HepG2 (cell line): ENCODE results near the gene TCN2. TPM values are rescaled to one million over a fixed set of nuclear protein-coding genes. Genes with fewer than 3 reads are reported as not detected.

ENCODE experiments used
- IKZF4 ChIP-seq: sonication (generic); formaldehyde crosslinking; IDR thresholded peaks from 2 replicates; pipeline ENCODE4 v1.5.1; 2020; ENCODE audit warnings: borderline replicate concordance, mild to moderate bottlenecking, low read depth, missing genetic modification reagents; ENCODE audit errors: not compliant biosample characterization
- RAD51 ChIP-seq: fragments of 450-650 bp; IDR thresholded peaks from 2 replicates; pipeline ENCODE4 v1.6.1; 2016; ENCODE audit warnings: borderline replicate concordance
- TCF12 ChIP-seq, 2 experiments: fragments of 450-650 bp in 1 of 2; sonication (generic) in 1 of 2; formaldehyde crosslinking in 1 of 2; IDR thresholded peaks; 2 replicates each; pipeline versions ENCODE4 v1.6.1 to v1.8.0; 2017 to 2022; ENCODE audit warnings: antibody characterized with exemption in 1 of 2, mild to moderate bottlenecking in 1 of 2, missing genetic modification reagents in 1 of 2, moderate library complexity in 1 of 2
- ZNF543 ChIP-seq: sonication (generic); formaldehyde crosslinking; IDR thresholded peaks from 2 replicates; pipeline ENCODE4 v1.4.0; 2020; ENCODE audit warnings: mild to moderate bottlenecking, missing genetic modification reagents
- ZNF577 ChIP-seq: sonication (generic); formaldehyde crosslinking; IDR thresholded peaks from 2 replicates; pipeline ENCODE4 v1.4.0; 2020; ENCODE audit warnings: mild to moderate bottlenecking, low read depth, missing genetic modification reagents, borderline replicate concordance
- ZNF589 ChIP-seq: sonication (generic); formaldehyde crosslinking; conservative IDR thresholded peaks from 2 replicates; pipeline ENCODE4 v1.8.0; 2022; ENCODE audit warnings: mild to moderate bottlenecking, moderate library complexity, missing genetic modification reagents
- ZSCAN21 ChIP-seq: sonication (generic); formaldehyde crosslinking; IDR thresholded peaks from 2 replicates; pipeline ENCODE4 v1.8.0; 2022; ENCODE audit warnings: mild to moderate bottlenecking, missing genetic modification reagents, moderate library complexity, borderline replicate concordance
- ZSCAN29 ChIP-seq: sonication (generic); formaldehyde crosslinking; conservative IDR thresholded peaks from 2 replicates; pipeline ENCODE4 v1.4.0; 2020; ENCODE audit warnings: mild to moderate bottlenecking, missing genetic modification reagents
- polyA plus RNA-seq, 8 experiments: library from polyadenylated mRNA; depleted of rRNA in 3 of 8; stranded (reverse) in 7 of 8; unstranded in 1 of 8; fragments of >200 nt; fragmentation: Illumina TruSeq in 4 of 8; extraction: Trizol in 4 of 8; gene quantifications; 2 replicates each; pipeline versions ENCODE4 v1.2.1 to v1.2.3, GENCODE V29; 2011 to 2016; ENCODE audit warnings: low read depth in 4 of 8, missing spikeins in 1 of 8, mixed read lengths in 1 of 8; ENCODE audit not compliant: insufficient read depth in 1 of 8
- total RNA-seq, 5 experiments: library from RNA; depleted of rRNA; stranded (reverse); fragments of >200 nt; fragmentation: Illumina TruSeq; extraction: Trizol; gene quantifications; 2 replicates each; pipeline ENCODE4 v1.2.3, GENCODE V29; 2016; ENCODE audit warnings: low read depth in 1 of 5
- TF ChIP-seq, protein P1 (sequence below), 2 experiments: fragments of 450-650 bp in 1 of 2; sonication (generic) in 1 of 2; formaldehyde crosslinking in 1 of 2; IDR thresholded peaks; 2 replicates each; pipeline versions ENCODE4 v1.6.1 to v1.8.0; 2016 to 2022; ENCODE audit warnings: antibody characterized with exemption in 1 of 2, mild to moderate bottlenecking in 1 of 2, missing genetic modification reagents in 1 of 2
- TF ChIP-seq, protein P2 (sequence below), 2 experiments: sonication (generic) in 1 of 2; formaldehyde crosslinking in 1 of 2; IDR thresholded peaks; 2 replicates each; pipeline versions ENCODE4 v1.5.1 to v1.6.1; 2011 to 2020; ENCODE audit warnings: borderline replicate concordance in 1 of 2, low read depth in 1 of 2, low read length in 1 of 2, mild to moderate bottlenecking in 1 of 2, missing genetic modification reagents in 1 of 2, moderate library complexity in 1 of 2
- TF ChIP-seq, protein P3 (sequence below): fragments of 450-650 bp; IDR thresholded peaks from 2 replicates; pipeline ENCODE4 v1.6.1; 2017; ENCODE audit warnings: mild to moderate bottlenecking

TCN2 gene
- total and polyA plus RNA-seq, 2 of the 13 experiments (the other 11 are each of a cell fraction or from before 2014, with no cell fraction given), result 0.29 to 0.31 TPM

DNA sequence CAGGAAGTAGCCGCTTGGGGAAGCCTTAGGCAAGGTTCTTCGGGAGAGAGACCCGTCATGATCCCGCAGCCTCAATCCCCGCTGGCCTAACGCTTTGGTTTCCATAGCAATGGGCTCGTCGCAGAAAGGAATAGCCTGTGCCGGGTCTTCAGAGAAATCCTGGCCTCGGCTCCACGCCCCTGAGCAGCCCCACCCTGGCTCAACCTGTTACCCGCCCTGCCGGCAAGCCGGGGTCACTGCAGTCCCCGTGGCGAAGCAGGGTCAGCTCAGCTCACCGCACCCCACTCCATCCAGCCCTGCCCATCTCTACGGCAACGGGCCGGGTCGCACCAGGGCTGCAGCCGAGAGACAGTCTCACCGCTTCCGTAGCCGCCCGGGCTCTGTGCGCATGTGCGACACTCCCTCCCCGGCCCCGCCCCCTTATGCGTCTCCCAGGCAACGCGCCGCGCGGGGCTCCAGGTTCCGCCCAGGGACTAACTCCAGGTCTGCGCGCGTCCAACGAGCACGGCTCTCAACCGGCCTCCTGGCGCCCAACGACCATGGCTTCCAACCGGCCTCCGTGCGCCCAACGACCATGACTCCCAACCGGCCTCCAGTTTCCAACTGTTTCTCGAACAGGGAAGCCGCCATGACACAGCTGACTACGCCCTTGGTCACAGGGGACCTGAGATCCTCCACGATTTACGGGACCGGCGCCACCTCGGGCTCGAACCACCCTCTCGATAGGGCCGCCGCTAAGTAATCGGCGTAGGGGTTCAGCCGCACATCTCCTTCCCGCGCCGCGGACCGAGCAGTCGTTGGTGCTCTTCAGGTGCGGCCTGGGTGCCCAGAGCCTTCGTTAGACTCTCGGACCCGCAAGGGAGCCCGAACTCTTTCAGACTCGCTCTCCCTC, 60.8 kb downstream of the TCN2 start, which contains the start of gene DUSP18 (continued):
- TF ChIP-seq, protein P1, sequence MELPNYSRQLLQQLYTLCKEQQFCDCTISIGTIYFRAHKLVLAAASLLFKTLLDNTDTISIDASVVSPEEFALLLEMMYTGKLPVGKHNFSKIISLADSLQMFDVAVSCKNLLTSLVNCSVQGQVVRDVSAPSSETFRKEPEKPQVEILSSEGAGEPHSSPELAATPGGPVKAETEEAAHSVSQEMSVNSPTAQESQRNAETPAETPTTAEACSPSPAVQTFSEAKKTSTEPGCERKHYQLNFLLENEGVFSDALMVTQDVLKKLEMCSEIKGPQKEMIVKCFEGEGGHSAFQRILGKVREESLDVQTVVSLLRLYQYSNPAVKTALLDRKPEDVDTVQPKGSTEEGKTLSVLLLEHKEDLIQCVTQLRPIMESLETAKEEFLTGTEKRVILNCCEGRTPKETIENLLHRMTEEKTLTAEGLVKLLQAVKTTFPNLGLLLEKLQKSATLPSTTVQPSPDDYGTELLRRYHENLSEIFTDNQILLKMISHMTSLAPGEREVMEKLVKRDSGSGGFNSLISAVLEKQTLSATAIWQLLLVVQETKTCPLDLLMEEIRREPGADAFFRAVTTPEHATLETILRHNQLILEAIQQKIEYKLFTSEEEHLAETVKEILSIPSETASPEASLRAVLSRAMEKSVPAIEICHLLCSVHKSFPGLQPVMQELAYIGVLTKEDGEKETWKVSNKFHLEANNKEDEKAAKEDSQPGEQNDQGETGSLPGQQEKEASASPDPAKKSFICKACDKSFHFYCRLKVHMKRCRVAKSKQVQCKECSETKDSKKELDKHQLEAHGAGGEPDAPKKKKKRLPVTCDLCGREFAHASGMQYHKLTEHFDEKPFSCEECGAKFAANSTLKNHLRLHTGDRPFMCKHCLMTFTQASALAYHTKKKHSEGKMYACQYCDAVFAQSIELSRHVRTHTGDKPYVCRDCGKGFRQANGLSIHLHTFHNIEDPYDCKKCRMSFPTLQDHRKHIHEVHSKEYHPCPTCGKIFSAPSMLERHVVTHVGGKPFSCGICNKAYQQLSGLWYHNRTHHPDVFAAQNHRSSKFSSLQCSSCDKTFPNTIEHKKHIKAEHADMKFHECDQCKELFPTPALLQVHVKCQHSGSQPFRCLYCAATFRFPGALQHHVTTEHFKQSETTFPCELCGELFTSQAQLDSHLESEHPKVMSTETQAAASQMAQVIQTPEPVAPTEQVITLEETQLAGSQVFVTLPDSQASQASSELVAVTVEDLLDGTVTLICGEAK (IDR thresholded peaks at IDR 0.05), result no peak
- TF ChIP-seq, protein P1 (CRISPR knock-in tag; IDR thresholded peaks at IDR 0.05), result 0 out of 2 replicates have a peak, but pooled peaks have one; percentile 7
- TF ChIP-seq ZSCAN21 (CRISPR knock-in tag), result no peak
- no peak for TF ChIP-seq ZNF577 (CRISPR knock-in tag)
- TF ChIP-seq IKZF4 (CRISPR knock-in tag), result no peak
- TF ChIP-seq ZNF543 (CRISPR knock-in tag), result no peak
- TF ChIP-seq RAD51, result no peak
- no peak for TF ChIP-seq ZNF589 (CRISPR knock-in tag)
- TF ChIP-seq, protein P2, sequence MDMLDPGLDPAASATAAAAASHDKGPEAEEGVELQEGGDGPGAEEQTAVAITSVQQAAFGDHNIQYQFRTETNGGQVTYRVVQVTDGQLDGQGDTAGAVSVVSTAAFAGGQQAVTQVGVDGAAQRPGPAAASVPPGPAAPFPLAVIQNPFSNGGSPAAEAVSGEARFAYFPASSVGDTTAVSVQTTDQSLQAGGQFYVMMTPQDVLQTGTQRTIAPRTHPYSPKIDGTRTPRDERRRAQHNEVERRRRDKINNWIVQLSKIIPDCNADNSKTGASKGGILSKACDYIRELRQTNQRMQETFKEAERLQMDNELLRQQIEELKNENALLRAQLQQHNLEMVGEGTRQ (IDR thresholded peaks at IDR 0.05; ENCODE audit: low read depth, low read length), result no peak
- TF ChIP-seq, protein P2 (CRISPR knock-in tag; IDR thresholded peaks at IDR 0.05; ENCODE audit: borderline replicate concordance), result no peak
- no peak for TF ChIP-seq TCF12 (IDR thresholded peaks at IDR 0.05)
- TF ChIP-seq TCF12 (CRISPR knock-in tag; IDR thresholded peaks at IDR 0.05), result no peak
- TF ChIP-seq, protein P3, sequence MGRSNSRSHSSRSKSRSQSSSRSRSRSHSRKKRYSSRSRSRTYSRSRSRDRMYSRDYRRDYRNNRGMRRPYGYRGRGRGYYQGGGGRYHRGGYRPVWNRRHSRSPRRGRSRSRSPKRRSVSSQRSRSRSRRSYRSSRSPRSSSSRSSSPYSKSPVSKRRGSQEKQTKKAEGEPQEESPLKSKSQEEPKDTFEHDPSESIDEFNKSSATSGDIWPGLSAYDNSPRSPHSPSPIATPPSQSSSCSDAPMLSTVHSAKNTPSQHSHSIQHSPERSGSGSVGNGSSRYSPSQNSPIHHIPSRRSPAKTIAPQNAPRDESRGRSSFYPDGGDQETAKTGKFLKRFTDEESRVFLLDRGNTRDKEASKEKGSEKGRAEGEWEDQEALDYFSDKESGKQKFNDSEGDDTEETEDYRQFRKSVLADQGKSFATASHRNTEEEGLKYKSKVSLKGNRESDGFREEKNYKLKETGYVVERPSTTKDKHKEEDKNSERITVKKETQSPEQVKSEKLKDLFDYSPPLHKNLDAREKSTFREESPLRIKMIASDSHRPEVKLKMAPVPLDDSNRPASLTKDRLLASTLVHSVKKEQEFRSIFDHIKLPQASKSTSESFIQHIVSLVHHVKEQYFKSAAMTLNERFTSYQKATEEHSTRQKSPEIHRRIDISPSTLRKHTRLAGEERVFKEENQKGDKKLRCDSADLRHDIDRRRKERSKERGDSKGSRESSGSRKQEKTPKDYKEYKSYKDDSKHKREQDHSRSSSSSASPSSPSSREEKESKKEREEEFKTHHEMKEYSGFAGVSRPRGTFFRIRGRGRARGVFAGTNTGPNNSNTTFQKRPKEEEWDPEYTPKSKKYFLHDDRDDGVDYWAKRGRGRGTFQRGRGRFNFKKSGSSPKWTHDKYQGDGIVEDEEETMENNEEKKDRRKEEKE, result no peak
- TF ChIP-seq ZSCAN29 (CRISPR knock-in tag), result 0 out of 2 replicates have a peak, but pooled peaks have one; percentile 14
